Right atrium auricular region (tissue), 2 donors: ENCODE measurements around the gene GPR37. TPM values are rescaled to one million over a fixed set of nuclear protein-coding genes. Genes with fewer than 3 reads are reported as not detected.

Experiments
- DNase-seq: peaks from one replicate; pipeline ENCODE4 v3.0.0-alpha.2; 2019; ENCODE audit warnings: low spot score
- H3K27ac ChIP-seq, 2 donors: fragments of 200-600 bp; sonication (generic); 1 replicate in 1 of 2; 2 replicates in 1 of 2; pipeline ENCODE4 v1.5.1; 2016 to 2019
- H3K27me3 ChIP-seq, 2 donors: fragments of 200-600 bp; sonication (generic); one replicate each; pipeline versions ENCODE4 v1.5.1 to v1.6.0; 2017 to 2019
- H3K36me3 ChIP-seq: fragments of 200-600 bp; sonication (generic); one replicate; pipeline ENCODE4 v1.5.1; 2016
- H3K4me1 ChIP-seq, 2 donors: fragments of 200-600 bp; sonication (generic); one replicate each; pipeline versions ENCODE4 v1.5.1 to v1.6.0; 2017 to 2019
- H3K4me3 ChIP-seq, 2 donors: fragments of 200-600 bp; sonication (generic); 1 replicate in 1 of 2; 2 replicates in 1 of 2; pipeline ENCODE4 v1.5.1; 2017 to 2019; ENCODE audit warnings: mild to moderate bottlenecking in 1 of 2, moderate library complexity in 1 of 2
- H3K9me3 ChIP-seq, 2 donors: fragments of 200-600 bp; sonication (generic); one replicate each; pipeline ENCODE4 v1.5.1; 2019
- CTCF ChIP-seq, 2 donors: fragments of 200-600 bp; sonication (generic); IDR thresholded peaks; one replicate each; pipeline ENCODE4 v1.5.1; 2019; ENCODE audit warnings: antibody characterized with exemption in 2 of 2
- total RNA-seq, 2 donors: library from RNA; depleted of rRNA; stranded (reverse); fragments of >200 nt; gene quantifications; one replicate each; pipeline ENCODE4 v1.1.0, GENCODE V29; 2016

The GPR37 gene
- total RNA-seq, 2 donors from 2014 or later, result 1.1 TPM; not detected in 1

- Histone ChIP-seq H3K27ac (no peak overlapping the region), H3K9me3 (no peaks in the 10 kb centered on the region), H3K27me3 (no peaks in the 10 kb centered on the region), H3K36me3 (no peaks in the 10 kb centered on the region), H3K4me3 (no peak overlapping the region), H3K4me1 (no peaks in the 10 kb centered on the region)
- DNase-seq, result no peak
- no peak for TF ChIP-seq CTCF (IDR thresholded peaks at IDR 0.05)
These were observed 42.6 kb upstream of the GPR37 start for GRCh38 chr7:124808206-124808605.

GRCh38 chr7:124801330-124801895 is 35.8 kb upstream of the GPR37 start:
- Histone ChIP-seq H3K9me3 (peaks cover 0 to 4% of the 10 kb centered on the region in 2 donors), H3K4me3 (no peak overlapping the region), H3K4me1 (no peaks in the 10 kb centered on the region), H3K36me3 (no peaks in the 10 kb centered on the region), H3K27me3 (no peaks in the 10 kb centered on the region), H3K27ac (no peak overlapping the region)
- TF ChIP-seq CTCF (IDR thresholded peaks at IDR 0.05), result no peak
- DNase-seq, result no peak

GRCh38 chr7:124800386-124800785 is 34.8 kb upstream of the GPR37 start:
- TF ChIP-seq CTCF (IDR thresholded peaks at IDR 0.05), result no peak
- H3K9me3 ChIP-seq, result peaks cover 0 to 15% of the 10 kb centered on the region in 2 donors
- no peak overlapping the region for H3K27ac ChIP-seq
- H3K4me3 ChIP-seq, result no peak overlapping the region
- no peaks in the 10 kb centered on the region for H3K36me3 ChIP-seq
- H3K27me3 ChIP-seq, result no peaks in the 10 kb centered on the region
- no peak for DNase-seq
- H3K4me1 ChIP-seq, result no peaks in the 10 kb centered on the region

GRCh38 chr7:124799448-124799847 is 33.9 kb upstream of the GPR37 start:
- H3K36me3 ChIP-seq, result no peaks in the 10 kb centered on the region
- no peak for DNase-seq
- no peak for TF ChIP-seq CTCF (IDR thresholded peaks at IDR 0.05)

GRCh38 chr7:124796771-124797170 is 31.2 kb upstream of the GPR37 start:
- DNase-seq, result no peak
- Histone ChIP-seq H3K9me3 (peaks cover 0 to 15% of the 10 kb centered on the region in 2 donors), H3K4me3 (no peak overlapping the region), H3K36me3 (no peaks in the 10 kb centered on the region), H3K27me3 (no peaks in the 10 kb centered on the region), H3K4me1 (no peaks in the 10 kb centered on the region), H3K27ac (no peak overlapping the region)
- TF ChIP-seq CTCF (IDR thresholded peaks at IDR 0.05), result no peak

More at GRCh38 chr7:124799448-124799847, 33.9 kb upstream of the GPR37 start:
- no peaks in the 10 kb centered on the region for H3K4me1 ChIP-seq
- H3K27ac ChIP-seq, result no peak overlapping the region
- H3K27me3 ChIP-seq, result no peaks in the 10 kb centered on the region
- H3K9me3 ChIP-seq, result peaks cover 0 to 15% of the 10 kb centered on the region in 2 donors
- no peak overlapping the region for H3K4me3 ChIP-seq

GRCh38 chr7:124792696-124793095 is 27.1 kb upstream of the GPR37 start:
- H3K4me3 ChIP-seq, result no peak overlapping the region
- DNase-seq, result no peak
- H3K36me3 ChIP-seq, result no peaks in the 10 kb centered on the region
- no peaks in the 10 kb centered on the region for H3K27me3 ChIP-seq
- no peaks in the 10 kb centered on the region for H3K4me1 ChIP-seq
- no peak overlapping the region for H3K27ac ChIP-seq
- TF ChIP-seq CTCF (IDR thresholded peaks at IDR 0.05), result no peak
- H3K9me3 ChIP-seq, result peaks cover 0 to 15% of the 10 kb centered on the region in 2 donors
